HEK293 (cell line): Measurements from ENCODE around the gene COL5A1.
A peak's percentile ranks its signal among the peaks of the same experiment; 100 is the strongest.

Source experiments
- CTCF ChIA-PET: fragments of 350-600 bp; formaldehyde crosslinking; extraction: SDS; loops from one replicate; lab custom pipeline; 2021; ENCODE audit warnings: antibody characterized with exemption; lab: Yijun Ruan, JAX
- POLR2A ChIA-PET: fragments of 300-600 bp; formaldehyde crosslinking; extraction: SDS; loops from one replicate; lab custom pipeline; 2020; ENCODE audit warnings: antibody characterized with exemption, inconsistent platforms; lab: Yijun Ruan, JAX
- H3K27ac ChIP-seq: fragments of 200-500 bp; sonication (Bioruptor generic); 2 replicates; pipeline ENCODE4 v1.5.1; 2014; ENCODE audit warnings: low read depth, low read length, control low read depth, inconsistent platforms; ENCODE audit errors: extremely low read depth
- H3K36me3 ChIP-seq, 2 experiments: fragments of 200-500 bp in 1 of 2; sonication (Bioruptor generic) in 1 of 2; 1 replicate in 1 of 2; 2 replicates in 1 of 2; pipeline ENCODE4 v1.5.1; 2014 to 2017; ENCODE audit warnings: inconsistent platforms in 2 of 2, low read length in 2 of 2; ENCODE audit not compliant: control insufficient read depth in 2 of 2, insufficient read depth in 1 of 2
- H3K4me1 ChIP-seq: fragments of 200-500 bp; sonication (Bioruptor generic); 2 replicates; pipeline ENCODE4 v1.5.1; 2014; ENCODE audit warnings: mild to moderate bottlenecking, low read length, inconsistent platforms; ENCODE audit not compliant: control insufficient read depth, insufficient read depth
- H3K4me3 ChIP-seq: 2 replicates; pipeline ENCODE4 v1.5.1; 2011; ENCODE audit warnings: low read depth, mild to moderate bottlenecking, control low read depth, low read length, moderate library complexity
- H3K9me3 ChIP-seq: fragments of 200-500 bp; sonication (Bioruptor generic); 2 replicates; pipeline ENCODE4 v1.5.1; 2014; ENCODE audit warnings: low read depth, low read length, inconsistent platforms; ENCODE audit not compliant: control insufficient read depth, insufficient read depth
- EGR2 ChIP-seq: fragments of 450-650 bp; formaldehyde crosslinking; IDR thresholded peaks from 2 replicates; pipeline ENCODE4 v1.5.1; 2016; ENCODE audit warnings: low read depth, missing biosample characterization, missing genetic modification characterization
- GLIS1 ChIP-seq: fragments of 450-650 bp; formaldehyde crosslinking; IDR thresholded peaks from 2 replicates; pipeline ENCODE4 v1.5.1; 2016; ENCODE audit warnings: missing biosample characterization, missing genetic modification characterization
- GLIS2 ChIP-seq: fragments of 450-650 bp; formaldehyde crosslinking; IDR thresholded peaks from 2 replicates; pipeline ENCODE4 v1.5.1; 2016; ENCODE audit warnings: missing biosample characterization, missing genetic modification characterization
- IKZF3 ChIP-seq: fragments of 450-650 bp; IDR thresholded peaks from 2 replicates; pipeline ENCODE4 v1.5.0; 2018; ENCODE audit warnings: missing biosample characterization, mild to moderate bottlenecking, missing genetic modification characterization, moderate library complexity
- MZF1 ChIP-seq: fragments of 450-650 bp; formaldehyde crosslinking; IDR thresholded peaks from 2 replicates; pipeline ENCODE4 v1.5.1; 2017; ENCODE audit warnings: missing biosample characterization, missing genetic modification characterization, borderline replicate concordance
- TCF7L2 ChIP-seq: IDR thresholded peaks from 2 replicates; pipeline ENCODE4 v1.6.1; 2011; ENCODE audit warnings: low read depth, mild to moderate bottlenecking, inconsistent platforms, low read length, moderate library complexity, borderline replicate concordance
- ZBTB8A ChIP-seq: fragments of 450-650 bp; formaldehyde crosslinking; IDR thresholded peaks from 2 replicates; pipeline ENCODE4 v1.5.1; 2016; ENCODE audit warnings: missing biosample characterization, missing genetic modification characterization
- ZIC2 ChIP-seq: fragments of 450-650 bp; formaldehyde crosslinking; IDR thresholded peaks from 2 replicates; pipeline ENCODE4 v1.5.1; 2016; ENCODE audit warnings: missing biosample characterization, missing genetic modification characterization
- ZNF114 ChIP-seq: fragments of 450-650 bp; formaldehyde crosslinking; IDR thresholded peaks from 2 replicates; pipeline ENCODE4 v1.5.0; 2017; ENCODE audit warnings: missing biosample characterization, missing genetic modification characterization
- ZNF140 ChIP-seq: fragments of 450-650 bp; formaldehyde crosslinking; IDR thresholded peaks from 2 replicates; pipeline ENCODE4 v1.5.1; 2016; ENCODE audit warnings: missing biosample characterization, missing genetic modification characterization
- ZNF239 ChIP-seq: fragments of 450-650 bp; formaldehyde crosslinking; IDR thresholded peaks from 2 replicates; pipeline ENCODE4 v1.5.1; 2016; ENCODE audit warnings: missing biosample characterization, missing genetic modification characterization
- ZNF311 ChIP-seq: fragments of 450-650 bp; formaldehyde crosslinking; IDR thresholded peaks from 2 replicates; pipeline ENCODE4 v1.5.1; 2017; ENCODE audit warnings: missing biosample characterization, missing genetic modification characterization, borderline replicate concordance
- ZNF423 ChIP-seq: fragments of 450-650 bp; formaldehyde crosslinking; IDR thresholded peaks from 2 replicates; pipeline ENCODE4 v1.5.1; 2016; ENCODE audit warnings: missing biosample characterization, missing genetic modification characterization
- ZNF555 ChIP-seq: fragments of 450-650 bp; formaldehyde crosslinking; conservative IDR thresholded peaks from 2 replicates; pipeline ENCODE4 v1.5.1; 2017; ENCODE audit warnings: missing biosample characterization, mild to moderate bottlenecking, missing genetic modification characterization, inconsistent platforms
- ZNF791 ChIP-seq: fragments of 450-650 bp; formaldehyde crosslinking; IDR thresholded peaks from 2 replicates; pipeline ENCODE4 v1.5.1; 2016; ENCODE audit warnings: missing biosample characterization, missing genetic modification characterization
- TF ChIP-seq, protein P1 (sequence below): fragments of 450-650 bp; IDR thresholded peaks from 2 replicates; pipeline ENCODE4 v1.5.1; 2018; ENCODE audit warnings: missing biosample characterization, mild to moderate bottlenecking, missing genetic modification characterization
- TF ChIP-seq, protein P2 (sequence below): fragments of 450-650 bp; formaldehyde crosslinking; IDR thresholded peaks from 2 replicates; pipeline ENCODE4 v1.5.1; 2017; ENCODE audit warnings: missing biosample characterization, missing genetic modification characterization
- TF ChIP-seq, protein P3 (sequence below): fragments of 450-650 bp; formaldehyde crosslinking; IDR thresholded peaks from 2 replicates; pipeline ENCODE4 v1.5.1; 2016; ENCODE audit warnings: missing biosample characterization, missing genetic modification characterization

COL5A1 gene

DNA sequence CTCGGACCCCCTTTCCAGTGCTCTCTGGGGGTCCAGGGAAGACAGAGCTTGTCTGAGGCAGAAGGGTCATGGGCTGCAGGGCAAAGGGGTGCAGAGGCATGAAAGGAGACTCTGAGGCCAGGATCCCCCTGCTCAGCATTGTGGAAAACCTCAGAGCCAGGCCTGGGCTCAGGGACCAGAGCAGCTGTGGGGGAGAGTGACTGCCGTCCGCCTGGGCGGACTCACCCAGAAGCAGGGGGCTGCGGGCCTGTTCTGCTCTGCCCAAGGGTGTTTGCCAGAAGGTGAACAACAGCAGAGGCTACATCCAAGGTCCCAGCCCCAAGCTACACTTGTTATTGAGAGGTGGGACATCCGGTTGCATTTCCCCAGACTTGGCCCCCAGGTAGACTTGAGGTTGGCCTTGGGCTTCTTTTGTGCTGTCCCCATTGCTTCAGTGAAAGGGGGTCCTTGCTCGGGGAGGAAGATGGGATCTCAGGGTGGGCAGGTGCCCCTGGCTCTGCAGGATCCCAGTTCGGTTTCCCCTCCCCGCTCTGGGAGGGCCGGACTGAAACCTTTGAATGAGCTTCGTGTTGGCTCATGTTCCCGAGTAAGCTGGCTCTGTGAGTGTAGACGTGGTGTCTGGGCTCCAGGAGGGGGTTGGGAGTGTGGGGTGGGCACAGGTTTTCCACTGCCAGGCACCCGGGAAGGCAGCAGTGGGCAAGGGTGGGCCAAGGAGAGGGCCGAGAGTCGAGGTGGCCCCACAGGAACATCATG lies 92.1 kb downstream of the COL5A1 start (continued):
- TF ChIP-seq ZNF791 (tag by site-specific recombination) (no peak), ZNF114 (tag by site-specific recombination) (no peak), ZNF140 (tag by site-specific recombination) (no peak)
- TF ChIP-seq, protein P1, sequence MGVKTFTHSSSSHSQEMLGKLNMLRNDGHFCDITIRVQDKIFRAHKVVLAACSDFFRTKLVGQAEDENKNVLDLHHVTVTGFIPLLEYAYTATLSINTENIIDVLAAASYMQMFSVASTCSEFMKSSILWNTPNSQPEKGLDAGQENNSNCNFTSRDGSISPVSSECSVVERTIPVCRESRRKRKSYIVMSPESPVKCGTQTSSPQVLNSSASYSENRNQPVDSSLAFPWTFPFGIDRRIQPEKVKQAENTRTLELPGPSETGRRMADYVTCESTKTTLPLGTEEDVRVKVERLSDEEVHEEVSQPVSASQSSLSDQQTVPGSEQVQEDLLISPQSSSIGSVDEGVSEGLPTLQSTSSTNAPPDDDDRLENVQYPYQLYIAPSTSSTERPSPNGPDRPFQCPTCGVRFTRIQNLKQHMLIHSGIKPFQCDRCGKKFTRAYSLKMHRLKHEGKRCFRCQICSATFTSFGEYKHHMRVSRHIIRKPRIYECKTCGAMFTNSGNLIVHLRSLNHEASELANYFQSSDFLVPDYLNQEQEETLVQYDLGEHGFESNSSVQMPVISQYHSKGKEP (tag by site-specific recombination) = no peak
- TF ChIP-seq, protein P2, sequence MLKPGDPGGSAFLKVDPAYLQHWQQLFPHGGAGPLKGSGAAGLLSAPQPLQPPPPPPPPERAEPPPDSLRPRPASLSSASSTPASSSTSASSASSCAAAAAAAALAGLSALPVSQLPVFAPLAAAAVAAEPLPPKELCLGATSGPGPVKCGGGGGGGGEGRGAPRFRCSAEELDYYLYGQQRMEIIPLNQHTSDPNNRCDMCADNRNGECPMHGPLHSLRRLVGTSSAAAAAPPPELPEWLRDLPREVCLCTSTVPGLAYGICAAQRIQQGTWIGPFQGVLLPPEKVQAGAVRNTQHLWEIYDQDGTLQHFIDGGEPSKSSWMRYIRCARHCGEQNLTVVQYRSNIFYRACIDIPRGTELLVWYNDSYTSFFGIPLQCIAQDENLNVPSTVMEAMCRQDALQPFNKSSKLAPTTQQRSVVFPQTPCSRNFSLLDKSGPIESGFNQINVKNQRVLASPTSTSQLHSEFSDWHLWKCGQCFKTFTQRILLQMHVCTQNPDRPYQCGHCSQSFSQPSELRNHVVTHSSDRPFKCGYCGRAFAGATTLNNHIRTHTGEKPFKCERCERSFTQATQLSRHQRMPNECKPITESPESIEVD (tag by site-specific recombination) = no peak

DNA sequence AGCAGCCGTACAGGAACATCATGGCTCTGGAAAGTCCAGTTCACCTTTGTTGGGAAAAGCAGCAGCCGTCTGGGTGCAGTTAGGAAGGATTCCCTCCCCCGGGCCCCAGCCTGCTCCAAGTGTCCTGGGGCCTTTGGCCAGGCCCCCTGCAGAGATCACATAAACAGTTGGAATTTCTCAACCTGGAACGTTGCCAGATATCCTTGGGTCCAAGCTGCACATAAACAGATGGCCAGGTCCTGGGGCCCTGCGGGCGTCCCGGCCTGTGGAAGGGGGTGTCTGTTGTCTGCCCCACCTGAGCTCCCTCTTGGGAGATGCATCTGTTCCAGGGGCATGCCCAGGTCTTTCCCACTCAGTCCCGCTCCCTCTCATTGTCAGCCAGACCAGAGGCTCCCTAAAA lies 92.7 kb downstream of the COL5A1 start:
- no peak overlapping the region for H3K27ac ChIP-seq
- POLR2A ChIA-PET = interaction anchor here (0.7 to 3.3 kb wide), 2 partner anchors 27 to 42 kb away, joined by 4 to 17 read pairs; no protein-coding TSS in a partner anchor
- H3K4me1 ChIP-seq = 0 out of 2 replicates have a peak, but pooled peaks cover 2% of the 10 kb centered on the region
- H3K9me3 ChIP-seq = no peaks in the 10 kb centered on the region
- CTCF ChIA-PET = interaction anchor here (0.7 to 10.2 kb wide), 6 partner anchors 35 to 287 kb away, joined by 3 to 64 read pairs (median 8); no protein-coding TSS in a partner anchor
- H3K4me3 ChIP-seq = no peak overlapping the region
- no peaks in the 10 kb centered on the region for H3K36me3 ChIP-seq
- TF ChIP-seq EGR2 (tag by site-specific recombination) = no peak
- TF ChIP-seq ZNF423 (tag by site-specific recombination) = no peak
- TF ChIP-seq, protein P3, sequence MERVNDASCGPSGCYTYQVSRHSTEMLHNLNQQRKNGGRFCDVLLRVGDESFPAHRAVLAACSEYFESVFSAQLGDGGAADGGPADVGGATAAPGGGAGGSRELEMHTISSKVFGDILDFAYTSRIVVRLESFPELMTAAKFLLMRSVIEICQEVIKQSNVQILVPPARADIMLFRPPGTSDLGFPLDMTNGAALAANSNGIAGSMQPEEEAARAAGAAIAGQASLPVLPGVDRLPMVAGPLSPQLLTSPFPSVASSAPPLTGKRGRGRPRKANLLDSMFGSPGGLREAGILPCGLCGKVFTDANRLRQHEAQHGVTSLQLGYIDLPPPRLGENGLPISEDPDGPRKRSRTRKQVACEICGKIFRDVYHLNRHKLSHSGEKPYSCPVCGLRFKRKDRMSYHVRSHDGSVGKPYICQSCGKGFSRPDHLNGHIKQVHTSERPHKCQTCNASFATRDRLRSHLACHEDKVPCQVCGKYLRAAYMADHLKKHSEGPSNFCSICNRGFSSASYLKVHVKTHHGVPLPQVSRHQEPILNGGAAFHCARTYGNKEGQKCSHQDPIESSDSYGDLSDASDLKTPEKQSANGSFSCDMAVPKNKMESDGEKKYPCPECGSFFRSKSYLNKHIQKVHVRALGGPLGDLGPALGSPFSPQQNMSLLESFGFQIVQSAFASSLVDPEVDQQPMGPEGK (tag by site-specific recombination) = 0 out of 2 replicates have a peak, but pooled peaks have one; percentile 21
- no peak for TF ChIP-seq ZNF555 (tag by site-specific recombination)
- TF ChIP-seq IKZF3 (tag by site-specific recombination) = 0 out of 2 replicates have a peak, but pooled peaks have one; percentile 25
- no peak for TF ChIP-seq TCF7L2
- TF ChIP-seq GLIS1 (tag by site-specific recombination) = peak; percentile 66
- no peak for TF ChIP-seq ZNF311 (tag by site-specific recombination)
- TF ChIP-seq MZF1 (tag by site-specific recombination) = no peak
- peak; percentile 22; the same call in 1 of the 2 replicates for TF ChIP-seq GLIS2 (tag by site-specific recombination)
- TF ChIP-seq ZBTB8A (tag by site-specific recombination) = peak; percentile 16; the same call in 1 of the 2 replicates
- peak; percentile 85 for TF ChIP-seq ZIC2 (tag by site-specific recombination)
- TF ChIP-seq ZNF239 (tag by site-specific recombination) = no peak
